Bronchial smooth muscle cell (primary cell): ENCODE results near the gene MAGEB10. TPM values are rescaled to one million over a fixed set of nuclear protein-coding genes. Genes with fewer than 3 reads are reported as not detected.

Experiments
- total RNA-seq: library from RNA; depleted of rRNA; stranded (reverse); fragments of >200 nt; gene quantifications from 2 replicates; pipeline ENCODE4 v1.2.1, GENCODE V29; 2014

The MAGEB10 gene, protein sequence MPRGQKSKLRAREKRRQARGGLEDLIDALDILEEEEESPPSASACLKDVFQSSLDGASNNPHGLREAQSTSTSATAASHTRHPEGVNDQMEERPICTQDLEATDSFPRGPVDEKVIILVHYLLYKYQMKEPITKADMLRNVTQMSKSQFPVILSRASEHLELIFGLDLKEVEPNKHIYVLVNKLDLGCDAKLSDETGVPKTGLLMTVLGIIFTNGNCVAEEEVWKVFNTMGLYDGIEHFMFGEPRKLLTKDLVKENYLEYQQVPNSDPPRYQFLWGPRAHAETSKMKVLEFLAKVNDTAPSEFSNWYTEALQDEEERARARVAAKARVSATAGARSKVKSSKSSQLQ
- not detected in 2 replicates for total RNA-seq

DNA sequence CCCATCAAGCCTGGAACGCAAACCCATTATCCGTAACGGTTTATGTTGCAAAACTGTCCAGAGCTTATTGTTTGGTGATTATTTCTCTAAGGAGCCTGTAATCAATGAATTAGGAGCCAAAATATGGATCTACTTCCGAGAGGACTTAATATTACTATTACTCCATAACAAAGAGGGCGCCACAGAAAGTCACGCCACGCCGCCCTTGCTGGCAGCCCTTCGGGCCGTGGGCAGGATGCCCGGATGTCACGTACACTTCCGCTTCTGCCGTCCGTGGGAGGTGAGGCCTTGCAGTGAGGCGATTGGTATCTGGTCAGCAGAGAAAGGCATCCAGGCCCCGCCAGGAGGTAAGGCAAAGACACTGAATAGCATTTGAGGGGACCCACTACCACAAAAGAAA, at the start of gene MAGEB10:
TSS of gene MAGEB10 (plus strand) at position 301 of the 400 bp plus-strand sequence. CDS start 13,317 bp downstream, outside the sequence.

Other genes with a start within 250 kb of the MAGEB10 start
- gene DCAF8L2, start 217.6 kb upstream of the MAGEB10 start, total RNA-seq: not detected in 2 replicates
- not detected in 2 replicates for gene DCAF8L1, start 173.5 kb downstream of the MAGEB10 start, total RNA-seq